Stimulated activated CD4-positive, alpha-beta T cell treated with anti-CD3 and anti-CD28 coated beads, Interleukin-1b, Interleukin-23, amount 100 ng/mL, for 1 hour (primary cell): ENCODE measurements around the gene VWA8.
"Not testable (repeated sequence)": the region's sequence is repeated elsewhere in the genome, so short reads cannot be mapped to it uniquely, and the experiment has no call there.

ENCODE experiments used
- DNase-seq, 2 donors: peaks; one replicate each; pipeline ENCODE4 v3.0.0-alpha.2; 2020; ENCODE audit warnings: low read depth in 2 of 2

The VWA8 gene

DNA sequence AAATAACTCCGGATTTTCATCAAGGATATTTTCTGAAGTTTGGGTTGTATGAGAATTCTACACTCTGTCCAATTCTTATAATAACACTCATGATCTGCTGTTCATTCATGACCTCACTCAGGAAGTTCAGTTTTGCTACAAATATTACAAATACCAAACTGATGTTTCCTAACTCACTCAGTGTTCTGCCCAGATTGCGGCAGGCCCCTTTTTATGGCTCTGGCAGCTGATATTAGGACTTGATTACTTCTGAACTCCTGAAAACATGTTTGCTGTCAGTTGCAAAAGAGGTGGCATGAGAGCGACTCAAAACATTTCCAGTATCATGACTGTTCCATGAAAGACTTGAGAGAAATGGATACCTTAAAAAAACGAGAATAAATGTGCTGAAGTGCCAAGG, 315.6 kb downstream of the VWA8 start:
- DNase-seq: no peak

DNA sequence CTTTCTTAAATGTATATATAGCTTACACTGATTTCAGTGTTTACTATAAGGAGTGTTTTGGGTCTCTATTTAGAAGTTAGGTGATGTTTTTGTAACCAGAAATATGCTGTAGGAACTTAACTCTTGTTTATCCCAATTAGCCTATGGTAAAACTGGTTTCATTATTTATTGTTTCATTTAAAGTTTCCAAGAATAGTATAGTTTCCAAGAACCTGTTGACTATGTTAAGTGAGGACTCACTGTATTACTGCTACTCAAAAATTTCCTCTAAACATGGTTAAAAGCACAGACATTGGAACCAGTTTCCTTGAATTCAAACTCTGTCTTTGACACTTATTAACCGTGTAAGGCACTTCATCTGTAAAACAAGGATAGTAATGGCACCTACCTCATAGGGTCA, 316.2 kb downstream of the VWA8 start:
- no peak for DNase-seq

DNA sequence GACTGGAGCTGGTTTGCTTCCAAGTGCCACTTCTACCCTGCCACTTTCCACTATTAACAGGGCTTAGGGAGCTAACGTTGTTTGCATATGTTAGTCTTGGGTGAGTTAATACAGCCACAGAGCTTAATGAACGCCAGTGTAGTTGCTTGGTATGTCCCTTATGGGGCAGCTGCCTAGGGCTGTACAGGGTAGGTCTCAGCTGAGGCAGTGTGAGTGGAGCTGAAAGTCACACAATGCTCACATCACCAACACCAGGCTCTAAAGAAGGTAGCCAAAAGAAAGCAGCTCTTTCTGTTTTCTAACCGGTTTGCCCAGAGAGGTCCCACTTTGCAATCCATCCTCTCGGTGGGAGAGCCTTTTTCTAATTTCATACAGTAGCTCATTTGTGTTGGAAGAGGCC, 317.4 kb downstream of the VWA8 start:
- no peak for DNase-seq

DNA sequence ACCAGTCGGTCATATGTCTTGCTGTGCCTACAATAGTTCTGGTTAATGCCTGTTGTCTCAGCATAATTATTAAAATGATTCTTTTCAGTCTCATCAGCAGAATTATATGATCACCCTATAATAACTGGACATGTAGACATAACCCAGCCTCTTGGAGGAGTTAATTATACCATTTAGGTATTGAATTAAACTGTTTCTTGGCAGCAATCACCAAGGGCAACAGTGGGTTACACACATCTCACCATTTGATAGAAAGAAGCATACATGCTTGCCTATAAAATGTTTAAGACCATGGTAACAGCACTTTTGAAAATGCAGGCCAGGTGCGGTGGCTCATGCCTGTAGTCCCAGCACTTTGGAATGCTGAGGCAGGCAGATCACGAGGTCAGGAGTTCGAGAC, 318.9 kb downstream of the VWA8 start:
- DNase-seq: no peak

DNA sequence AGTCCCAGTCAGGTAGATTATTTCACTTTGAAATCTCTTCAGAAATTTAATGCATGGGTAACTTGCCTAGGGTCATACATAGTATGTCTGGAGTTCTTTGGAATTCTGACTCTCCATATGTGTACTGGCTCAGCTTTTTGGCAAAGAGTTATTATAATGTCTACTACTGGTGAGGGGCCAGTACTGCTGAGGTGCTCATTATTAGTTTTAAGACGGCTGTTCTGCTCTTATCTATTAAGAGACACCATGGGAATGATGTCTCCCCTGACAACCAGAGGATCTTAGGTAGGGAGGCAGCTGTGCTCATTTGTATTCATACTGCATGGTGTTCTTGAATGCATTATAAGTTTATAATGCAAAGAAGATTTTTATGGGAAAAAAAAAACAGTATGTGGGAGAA, 319.5 kb downstream of the VWA8 start:
- no peak for DNase-seq

DNA sequence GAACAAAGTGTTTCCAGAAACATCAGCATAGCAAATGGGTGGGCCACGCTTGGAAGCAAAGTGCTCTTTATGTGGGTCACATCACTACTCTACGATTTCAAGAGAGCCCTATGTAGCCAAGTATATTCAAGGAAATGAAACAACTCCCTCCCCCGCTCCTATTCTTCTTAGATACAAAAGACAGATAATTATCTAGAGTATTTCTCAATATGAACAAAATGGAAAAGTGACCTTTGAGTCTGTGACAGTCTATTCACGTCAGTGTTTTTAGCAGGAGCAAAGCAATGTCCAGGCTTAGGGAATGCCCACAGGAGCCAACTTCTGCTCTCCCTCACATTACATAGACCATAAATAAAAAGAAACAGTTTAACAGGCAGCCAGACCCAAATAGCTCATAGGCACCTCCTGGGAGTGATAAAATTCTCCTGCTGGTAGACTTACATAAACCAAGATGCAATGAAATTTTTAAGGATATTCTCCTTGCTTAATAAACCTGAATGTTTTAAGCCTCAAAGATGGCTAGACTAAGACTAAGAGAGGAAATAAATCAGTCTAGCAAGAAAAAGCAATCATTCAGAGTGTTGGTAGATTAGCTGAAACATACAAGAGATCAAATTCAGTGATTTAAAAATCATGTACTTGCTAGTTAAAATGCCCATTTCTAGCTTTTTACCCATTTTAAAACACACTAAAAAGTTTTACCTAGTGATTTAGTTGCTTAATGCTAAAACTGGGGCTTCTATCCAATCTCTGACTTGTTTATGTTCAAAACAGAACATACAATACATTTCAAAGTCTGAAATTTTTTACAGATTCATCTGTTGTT, 320.7 kb downstream of the VWA8 start:
- no peak for DNase-seq

DNA sequence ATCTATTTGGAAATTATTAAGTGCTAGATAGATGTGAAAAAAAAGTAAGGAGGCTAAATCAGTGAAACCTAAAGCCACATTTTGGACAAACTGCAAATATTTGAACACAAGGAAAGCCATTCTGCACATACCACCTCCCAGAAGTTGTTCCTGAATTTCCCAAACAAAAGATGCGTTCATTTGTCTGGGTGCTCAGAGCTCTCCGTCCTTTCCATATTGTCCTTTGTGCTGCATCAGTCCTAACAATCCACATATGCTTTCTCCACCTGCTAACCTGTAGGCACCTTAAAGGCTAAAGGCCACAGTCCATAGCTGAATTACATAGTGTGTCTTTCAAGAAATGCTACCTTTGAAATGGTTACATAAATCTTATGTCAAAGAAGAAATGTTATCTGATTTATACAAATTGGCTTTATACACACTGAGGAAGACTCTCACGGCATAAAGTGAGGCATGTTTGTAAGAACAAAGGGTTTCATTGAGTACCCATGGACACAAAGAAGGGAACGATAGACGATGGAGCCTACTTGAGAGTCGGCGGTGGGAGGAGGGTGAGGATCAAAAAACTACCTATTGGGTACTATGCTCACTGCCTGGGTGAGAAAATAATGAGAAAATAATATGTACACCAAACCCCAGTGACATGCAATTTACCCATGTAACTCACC, 321.5 kb downstream of the VWA8 start:
- DNase-seq: no peak

DNA sequence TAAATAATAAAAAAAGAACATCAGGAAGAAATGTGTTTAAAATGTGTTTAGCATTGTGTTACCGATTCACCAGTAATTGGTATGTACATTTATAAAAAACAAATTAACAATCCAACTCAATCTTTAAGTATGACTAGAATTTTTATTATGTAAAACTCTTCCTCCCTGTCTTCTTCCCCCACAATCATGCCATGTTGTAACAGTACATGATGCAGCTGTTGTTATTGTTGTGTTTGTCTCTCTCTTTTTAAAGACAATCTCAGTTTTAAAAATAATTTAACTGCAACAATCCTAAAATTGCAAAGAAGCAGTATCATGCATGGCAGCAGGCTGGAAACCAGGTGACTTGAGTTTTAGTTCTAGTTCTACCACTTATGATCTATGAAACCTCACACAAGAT, 323.3 kb downstream of the VWA8 start:
- no peak for DNase-seq

DNA sequence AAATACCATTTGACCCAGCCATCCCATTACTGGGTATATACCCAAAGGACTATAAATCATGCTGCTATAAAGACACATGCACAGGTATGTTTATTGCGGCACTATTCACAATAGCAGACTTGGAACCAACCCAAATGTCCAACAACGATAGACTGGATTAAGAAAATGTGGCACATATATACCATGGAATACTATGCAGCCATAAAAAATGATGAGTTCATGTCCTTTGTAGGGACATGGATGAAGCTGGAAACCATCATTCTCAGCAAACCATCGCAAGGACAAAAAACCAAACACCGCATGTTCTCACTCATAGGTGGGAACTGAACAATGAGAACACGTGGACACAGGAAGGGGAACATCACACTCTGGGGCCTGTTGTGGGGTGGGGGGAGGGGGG, 323.9 kb downstream of the VWA8 start:
- not testable (repeated sequence) for DNase-seq

DNA sequence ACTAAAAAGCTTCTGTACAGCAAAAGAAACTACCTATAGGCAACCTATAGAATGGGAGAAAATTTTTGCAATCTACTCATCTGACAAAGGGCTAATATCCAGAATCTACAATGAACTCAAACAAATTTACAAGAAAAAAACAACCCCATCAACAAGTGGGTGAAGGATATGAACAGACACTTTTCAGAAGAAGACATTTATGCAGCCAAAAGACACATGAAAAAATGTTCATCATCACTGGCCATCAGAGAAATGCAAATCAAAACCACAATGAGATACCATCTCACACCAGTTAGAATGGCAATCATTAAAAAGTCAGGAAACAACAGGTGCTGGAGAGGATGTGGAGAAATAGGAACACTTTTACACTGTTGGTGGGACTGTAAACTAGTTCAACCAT, 324.3 kb downstream of the VWA8 start:
- DNase-seq: not testable (repeated sequence)

DNA sequence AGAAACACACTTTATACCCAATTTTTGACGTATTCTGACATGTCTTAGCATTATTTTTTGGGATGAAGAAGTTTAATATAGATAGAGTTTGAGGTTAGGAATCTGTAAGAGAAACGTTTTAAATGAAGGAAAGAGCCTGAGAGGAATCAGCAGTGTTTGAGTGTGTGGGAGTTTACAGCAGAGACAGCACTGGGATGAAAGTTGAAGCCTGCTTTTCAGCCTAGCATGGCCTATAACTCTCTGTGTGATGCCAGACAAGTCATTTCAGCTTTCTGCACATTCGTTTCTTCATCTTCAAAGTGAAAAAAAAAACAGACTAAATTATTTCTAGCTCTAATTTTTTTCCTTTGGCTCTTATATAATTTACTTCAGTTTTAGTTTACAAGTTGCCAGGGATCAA, 326.5 kb downstream of the VWA8 start:
- no peak for DNase-seq

DNA sequence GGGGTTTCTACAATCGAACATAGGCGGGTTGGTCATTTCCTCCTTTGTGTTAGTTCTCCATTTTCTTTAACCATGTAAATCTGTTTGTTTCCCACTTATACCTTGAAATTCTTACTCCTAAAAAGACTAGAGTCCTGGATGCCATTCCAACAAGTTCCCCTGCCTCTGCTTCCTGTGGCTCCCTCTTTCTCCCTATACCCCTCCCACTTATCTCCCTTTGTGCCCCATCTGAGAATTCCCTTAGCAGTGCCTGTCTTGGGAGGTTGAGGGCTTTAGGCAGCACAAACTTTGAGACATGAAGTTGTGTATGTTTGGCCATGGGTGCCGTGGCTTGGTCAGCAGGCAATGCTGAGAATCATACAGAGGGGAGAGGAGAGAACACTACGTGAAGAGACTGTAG, 327.1 kb downstream of the VWA8 start:
- no peak for DNase-seq

DNA sequence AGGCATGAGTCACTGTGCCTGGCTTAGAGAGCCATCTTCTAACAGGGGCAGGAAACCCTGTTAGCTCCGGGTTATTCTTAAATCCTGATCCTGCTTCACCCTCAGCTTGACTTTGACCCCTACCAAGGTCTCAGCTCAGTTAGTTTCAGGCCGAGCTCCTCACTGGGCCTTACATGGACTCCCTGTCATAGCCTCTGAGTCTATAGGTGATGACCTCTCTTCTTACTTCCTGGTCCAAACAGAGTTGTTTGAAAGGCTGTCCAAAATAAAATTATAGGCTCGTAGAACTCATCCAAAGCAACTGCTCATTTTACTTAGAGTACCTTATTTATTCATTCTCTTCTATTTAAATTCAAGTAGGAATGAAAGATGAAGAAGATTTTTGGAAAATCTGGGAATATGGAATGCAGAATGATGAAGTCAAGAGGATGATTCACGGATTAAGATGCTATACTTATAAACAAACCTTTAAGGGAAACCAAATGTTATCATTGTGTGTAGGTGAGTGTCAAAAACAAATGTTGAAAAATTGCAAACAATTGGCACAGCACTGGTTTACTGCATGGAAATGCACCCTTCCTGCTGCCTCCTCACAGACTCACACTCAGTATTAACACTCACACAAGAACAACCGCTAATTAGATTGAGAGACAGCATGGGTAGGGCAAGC, 329.5 kb downstream of the VWA8 start:
- no peak for DNase-seq

DNA sequence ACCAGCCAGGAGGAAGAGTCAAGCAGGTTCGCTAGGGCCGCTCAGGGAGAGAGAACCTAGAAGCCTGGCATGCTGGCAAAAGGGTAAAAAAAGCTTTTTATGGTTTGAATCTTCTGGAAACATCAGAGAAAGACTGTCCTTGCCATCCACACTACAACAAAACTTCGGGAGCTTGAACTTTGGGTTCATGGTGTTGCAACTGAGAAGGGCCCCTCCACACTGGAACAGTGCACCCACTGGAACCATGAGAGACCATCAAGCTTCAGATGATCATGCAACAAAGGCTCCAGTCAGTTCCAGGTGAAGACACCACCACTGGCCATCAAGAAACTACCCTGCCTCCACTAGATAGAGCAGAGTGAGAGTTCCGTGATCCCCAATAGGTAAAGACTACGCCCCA, 333.5 kb downstream of the VWA8 start:
- DNase-seq: no peak

DNA sequence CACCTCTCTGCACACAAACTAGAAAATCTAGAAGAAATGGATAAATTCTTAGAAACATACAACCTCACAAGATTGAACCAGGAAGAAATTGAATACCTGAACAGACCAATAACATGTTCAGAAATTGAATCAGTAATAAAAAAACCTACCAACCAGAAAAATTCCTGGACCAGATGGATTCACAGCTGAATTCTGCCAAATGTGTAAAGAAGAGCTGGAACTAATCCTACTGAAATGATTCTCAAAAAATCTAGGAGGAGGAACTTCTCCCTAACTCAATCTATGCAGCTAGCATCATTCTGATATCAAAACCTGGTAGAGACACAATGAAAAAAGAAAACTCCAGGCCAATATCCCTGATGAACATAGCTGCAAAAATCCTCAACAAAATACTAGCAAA, 336.9 kb downstream of the VWA8 start:
- DNase-seq: no peak

DNA sequence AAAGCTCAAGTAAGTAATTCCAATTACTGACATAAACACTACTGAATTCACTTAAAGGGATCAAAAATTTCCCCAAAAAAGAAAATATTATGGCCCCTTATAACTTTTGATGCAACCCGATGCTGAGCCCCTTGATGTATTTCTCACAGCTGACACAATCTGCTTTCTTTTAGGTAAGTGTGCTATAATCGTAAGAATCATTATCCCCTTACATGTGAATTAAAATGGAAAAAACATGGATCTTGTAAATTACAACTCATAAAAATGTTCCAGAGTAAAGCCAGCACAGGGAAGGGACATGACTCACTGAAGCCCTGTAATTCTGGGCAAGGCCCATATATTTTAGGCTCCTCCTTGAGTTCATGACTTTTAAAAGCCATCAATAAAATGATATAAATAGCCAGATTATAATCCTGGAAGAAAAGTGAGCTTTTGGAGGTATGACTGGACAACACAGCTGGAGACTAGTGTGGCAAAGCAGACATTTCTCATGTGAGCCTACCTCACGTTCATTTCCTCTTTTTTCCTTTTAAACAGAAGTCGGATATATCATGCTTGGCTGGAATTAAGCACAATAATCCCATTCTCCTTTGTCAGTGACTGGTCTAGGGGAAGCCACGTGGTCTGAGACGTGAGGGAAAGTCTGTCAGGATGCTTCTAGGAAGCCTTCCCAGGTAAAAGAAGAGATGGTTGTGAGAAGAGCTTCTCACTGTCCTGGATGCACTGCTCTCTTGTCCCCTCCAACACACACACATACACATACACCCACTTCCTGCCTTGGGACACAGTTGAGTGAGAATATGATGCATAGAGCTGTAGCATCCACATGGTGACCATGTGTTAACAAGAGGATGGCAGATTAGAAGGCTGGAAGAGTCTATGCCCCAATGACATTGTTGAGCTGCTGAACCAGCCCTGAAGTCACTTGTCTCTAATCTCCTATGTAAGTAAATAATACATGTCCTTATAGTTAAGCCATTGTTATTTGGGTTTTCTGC, 338.2 kb downstream of the VWA8 start:
- DNase-seq: no peak

DNA sequence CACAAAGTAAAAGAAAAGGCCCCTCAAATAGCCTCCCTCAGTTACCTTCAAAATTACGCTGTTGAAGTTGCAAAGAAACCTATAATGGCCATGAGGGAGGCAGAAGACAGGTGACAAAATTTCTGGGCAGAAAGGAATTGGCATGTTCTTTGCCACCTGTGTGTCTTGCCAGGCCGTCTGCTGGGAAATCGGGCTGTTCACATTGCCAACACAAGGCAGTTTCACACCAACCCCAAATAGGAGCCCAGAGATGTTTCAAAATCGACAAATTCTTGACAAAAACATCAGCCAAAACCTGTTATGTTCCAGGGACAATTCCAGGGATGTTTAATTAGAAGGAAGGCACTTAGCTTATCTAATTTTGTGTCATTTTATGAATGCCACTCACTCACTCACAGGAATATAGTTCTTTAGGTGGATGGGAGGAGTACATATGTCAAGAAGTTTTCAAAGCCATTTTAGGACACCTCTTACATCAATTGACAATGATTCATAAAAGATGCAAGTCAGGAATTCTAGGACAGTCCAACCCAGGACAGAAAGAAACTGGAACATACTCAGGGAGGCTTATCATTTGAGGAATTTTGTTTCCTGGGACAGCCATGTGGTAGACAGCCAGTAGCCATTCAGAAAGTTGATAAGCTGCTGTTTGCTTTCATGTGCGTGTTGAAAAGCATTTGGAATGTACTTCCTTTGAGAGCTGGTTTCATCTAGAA, 339.0 kb downstream of the VWA8 start:
- DNase-seq: no peak

DNA sequence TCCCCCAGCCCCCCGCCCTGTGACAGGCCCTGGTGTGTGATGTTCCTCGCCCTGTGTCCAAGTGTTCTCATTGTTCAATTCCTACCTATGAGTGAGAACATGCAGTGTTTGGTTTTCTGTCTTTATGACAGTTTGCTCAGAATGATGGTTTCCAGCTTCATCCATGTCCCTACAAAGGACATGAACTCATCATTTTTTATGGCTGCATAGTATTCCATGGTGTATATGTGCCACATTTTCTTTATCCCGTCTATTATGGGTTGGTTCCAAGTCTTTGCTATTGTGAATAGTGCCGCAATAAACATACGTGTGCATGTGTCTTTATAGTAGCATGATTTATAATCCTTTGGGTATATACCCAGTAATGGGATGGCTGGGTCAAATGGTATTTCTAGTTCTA, 343.3 kb downstream of the VWA8 start:
- DNase-seq: not testable (repeated sequence)

DNA sequence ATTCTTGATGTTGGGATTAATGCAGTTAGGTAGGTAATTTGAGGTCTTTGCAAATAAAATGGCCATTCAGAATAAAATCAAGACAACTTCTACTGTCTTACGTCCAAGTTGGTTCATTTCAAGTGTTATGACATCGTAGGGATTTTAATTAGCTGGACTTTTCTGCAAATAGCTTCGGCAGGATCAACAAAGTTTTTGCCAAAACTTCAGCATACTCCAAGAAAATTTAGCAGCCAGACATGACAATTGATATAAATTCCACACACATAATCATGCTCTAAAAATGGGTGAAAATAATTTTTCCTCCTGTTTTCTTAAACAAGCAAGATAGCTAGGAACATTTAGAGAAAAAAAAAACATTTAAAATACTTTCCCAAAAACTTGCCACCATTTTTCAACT, 344.8 kb downstream of the VWA8 start:
- no peak for DNase-seq

DNA sequence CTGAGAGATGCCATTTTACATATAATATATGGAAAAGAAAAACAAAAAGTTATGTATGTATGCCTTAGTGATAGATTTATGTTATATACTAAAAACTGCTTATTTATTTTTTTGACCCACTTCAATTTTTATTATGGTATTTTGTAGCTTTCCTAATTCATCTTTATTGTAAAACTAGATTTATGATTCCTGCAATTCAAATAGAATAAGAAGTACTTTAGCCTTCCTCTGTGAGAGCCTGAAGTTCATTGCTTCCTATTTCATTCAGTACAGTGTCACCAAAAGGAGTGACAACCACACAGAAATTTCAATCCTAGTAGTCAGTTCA, 345.4 kb downstream of the VWA8 start:
- no peak for DNase-seq
